Measurements from ENCODE around the gene RPS28. TPM values are rescaled to one million over a fixed set of nuclear protein-coding genes. Genes with fewer than 3 reads are reported as not detected.

RPS28 gene
- total RNA-seq, 1 donor from 2014 or later = 1,715 TPM

GRCh38 chr19:8334458-8335342 lies 13.4 kb downstream of the RPS28 start:
- peak overlapping the region; percentile 54 for H3K4me3 Mint-ChIP-seq
- no peaks in the 10 kb centered on the region for H3K36me3 Mint-ChIP-seq
- TF ChIP-seq CTCF (conservative IDR thresholded peaks at IDR 0.05) = no peak
- no peak overlapping the region for H3K27ac Mint-ChIP-seq
- no peaks in the 10 kb centered on the region for H3K4me1 Mint-ChIP-seq (ENCODE audit: unreplicated experiment)
- peak; percentile 76 for DNase-seq (ENCODE audit: extremely low spot score, unreplicated experiment)
- H3K27me3 Mint-ChIP-seq = peaks cover 75% of the 10 kb centered on the region
- no peaks in the 10 kb centered on the region for H3K9me3 Mint-ChIP-seq

GRCh38 chr19:8335343-8336071 lies 14.2 kb downstream of the RPS28 start:
- no peak for DNase-seq (ENCODE audit: extremely low spot score, unreplicated experiment)
- H3K27me3 Mint-ChIP-seq = peaks cover 75% of the 10 kb centered on the region
- H3K9me3 Mint-ChIP-seq = no peaks in the 10 kb centered on the region

GRCh38 chr19:8336072-8336569 lies 14.8 kb downstream of the RPS28 start:
- no peak for TF ChIP-seq CTCF (conservative IDR thresholded peaks at IDR 0.05)
- no peak overlapping the region for H3K27ac Mint-ChIP-seq
- no peaks in the 10 kb centered on the region for H3K9me3 Mint-ChIP-seq
- peaks cover 74% of the 10 kb centered on the region for H3K27me3 Mint-ChIP-seq
- DNase-seq (ENCODE audit: extremely low spot score, unreplicated experiment) = no peak
- no peaks in the 10 kb centered on the region for H3K4me1 Mint-ChIP-seq (ENCODE audit: unreplicated experiment)
- H3K36me3 Mint-ChIP-seq = no peaks in the 10 kb centered on the region
- peak overlapping the region; percentile 74 for H3K4me3 Mint-ChIP-seq

More at GRCh38 chr19:8335343-8336071, 14.2 kb downstream of the RPS28 start:
- TF ChIP-seq CTCF (conservative IDR thresholded peaks at IDR 0.05) = peak; percentile 55
- Mint-ChIP-seq H3K27ac (no peak overlapping the region), H3K36me3 (no peaks in the 10 kb centered on the region), H3K4me3 (peak overlapping the region; percentile 74), H3K4me1 (ENCODE audit: unreplicated experiment) (no peaks in the 10 kb centered on the region)

GRCh38 chr19:8336660-8337059 lies 15.4 kb downstream of the RPS28 start:
- TF ChIP-seq CTCF (conservative IDR thresholded peaks at IDR 0.05) = no peak
- Mint-ChIP-seq H3K27ac (no peak overlapping the region), H3K4me3 (no peak overlapping the region), H3K4me1 (ENCODE audit: unreplicated experiment) (no peaks in the 10 kb centered on the region), H3K9me3 (no peaks in the 10 kb centered on the region), H3K27me3 (peaks cover 74% of the 10 kb centered on the region), H3K36me3 (no peaks in the 10 kb centered on the region)
- no peak for DNase-seq (ENCODE audit: extremely low spot score, unreplicated experiment)

GRCh38 chr19:8337728-8338127 lies 16.4 kb downstream of the RPS28 start:
- no peaks in the 10 kb centered on the region for H3K9me3 Mint-ChIP-seq
- H3K27me3 Mint-ChIP-seq = peaks cover 75% of the 10 kb centered on the region
- DNase-seq (ENCODE audit: extremely low spot score, unreplicated experiment) = no peak
- no peak for TF ChIP-seq CTCF (conservative IDR thresholded peaks at IDR 0.05)
- H3K27ac Mint-ChIP-seq = no peak overlapping the region
- H3K36me3 Mint-ChIP-seq = no peaks in the 10 kb centered on the region
- H3K4me1 Mint-ChIP-seq (ENCODE audit: unreplicated experiment) = no peaks in the 10 kb centered on the region
- no peak overlapping the region for H3K4me3 Mint-ChIP-seq
